Calu3 (cell line): ENCODE results near the gene GPR4. TPM values are rescaled to one million over a fixed set of nuclear protein-coding genes. Genes with fewer than 3 reads are reported as not detected.

Experiments used
- BruUV-seq: library from RNA; stranded (reverse); fragments of 400-500 nt; replicated peaks from 2 replicates; lab custom pipeline; 2021; lab: Mats Ljungman, UMichigan
- CTCF ChIA-PET: fragments of 300-600 bp; sonication (Branson Sonifier 250); formaldehyde crosslinking; loops from one replicate; lab custom pipeline; 2022; ENCODE audit warnings: antibody characterized with exemption; lab: Charles Lee
- DNase-seq: peaks from one replicate; pipeline ENCODE4 v3.0.0; 2022
- H3K27ac Mint-ChIP-seq: one replicate; pipeline ENCODE4 v1.8.0; 2022; ENCODE audit warnings: mixed read lengths; ENCODE audit not compliant: unreplicated experiment
- H3K27me3 Mint-ChIP-seq: one replicate; pipeline ENCODE4 v1.8.0; 2022; ENCODE audit warnings: mixed read lengths; ENCODE audit not compliant: unreplicated experiment
- H3K36me3 Mint-ChIP-seq: one replicate; pipeline ENCODE4 v1.8.0; 2022; ENCODE audit warnings: mild to moderate bottlenecking, moderate library complexity, mixed read lengths; ENCODE audit not compliant: insufficient read depth, unreplicated experiment
- H3K4me1 Mint-ChIP-seq: one replicate; pipeline ENCODE4 v1.8.0; 2022; ENCODE audit warnings: mild to moderate bottlenecking, low read depth, mixed read lengths; ENCODE audit not compliant: unreplicated experiment
- H3K4me3 Mint-ChIP-seq: one replicate; pipeline ENCODE4 v1.8.0; 2022; ENCODE audit warnings: mild to moderate bottlenecking, low read depth, moderate library complexity, mixed read lengths; ENCODE audit not compliant: unreplicated experiment
- H3K9me3 Mint-ChIP-seq: one replicate; pipeline ENCODE4 v1.8.0; 2022; ENCODE audit warnings: low read depth, mixed read lengths; ENCODE audit not compliant: unreplicated experiment
- CTCF ChIP-seq: fragments of 200-600 bp; IDR thresholded peaks from one replicate; pipeline ENCODE4 v1.8.0; 2022; ENCODE audit warnings: antibody characterized with exemption; ENCODE audit not compliant: unreplicated experiment
- intact Hi-C: fragments of 100-400 bp; cut with micrococcal nuclease; formaldehyde crosslinking; loops from one replicate; pipeline ENCODE4 v1.10.0; 2022; ENCODE audit not compliant: unreplicated experiment
- total RNA-seq: library from RNA; stranded (reverse); gene quantifications from 2 replicates; pipeline ENCODE4 v1.2.3, GENCODE V29; 2022

GPR4 gene
- total RNA-seq, 1 experiment from 2014 or later: not detected

GRCh38 chr19:45641274-45642105 lies 39.5 kb upstream of the GPR4 start:
- Mint-ChIP-seq H3K27me3 (peaks cover 15% of the 10 kb centered on the region), H3K4me3 (peak overlapping the region; percentile 63), H3K9me3 (peaks cover 7% of the 10 kb centered on the region), H3K27ac (peak overlapping the region; percentile 89), H3K4me1 (peaks cover 54% of the 10 kb centered on the region), H3K36me3 (peaks cover 75% of the 10 kb centered on the region)
- BruUV-seq: no TSS peak
- CTCF ChIA-PET: interaction anchor here (0.5 to 3.8 kb wide), 39 partner anchors 9 to 239 kb away, joined by 3 to 39 read pairs (median 4); partner anchors contain the start of genes ERCC1, FOSB, GIPR and OPA3
- no peak for TF ChIP-seq CTCF
- intact Hi-C loops: loop anchor here (1.0 to 5.0 kb wide), 6 partner anchors 27 to 149 kb away; partner anchors contain the start of gene VASP
- DNase-seq: peak; percentile 98

DNA sequence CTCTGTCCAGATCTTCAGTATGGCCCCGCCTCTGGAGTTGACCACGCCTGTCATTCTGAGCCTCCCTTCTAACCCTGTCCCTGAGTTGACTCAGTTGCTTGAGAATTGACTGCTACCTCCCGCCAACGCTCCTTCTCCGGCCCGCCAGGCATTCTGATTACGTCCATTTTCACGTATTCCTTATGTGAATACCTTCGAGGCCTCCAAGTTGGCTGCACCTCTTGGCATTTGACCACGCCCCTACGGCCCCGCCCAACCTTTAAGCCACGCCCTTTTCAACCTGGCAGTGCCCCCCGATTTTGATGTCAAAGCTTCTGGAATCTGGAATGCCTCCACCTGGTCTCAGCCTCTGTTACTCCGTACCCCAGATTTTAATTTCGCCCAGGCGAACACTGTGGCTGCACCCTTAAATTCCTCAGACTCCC lies 38.8 kb upstream of the GPR4 start:
- Mint-ChIP-seq H3K9me3 (peaks cover 7% of the 10 kb centered on the region), H3K36me3 (peaks cover 76% of the 10 kb centered on the region), H3K4me3 (peak overlapping the region; percentile 63), H3K27ac (peak overlapping the region; percentile 89), H3K27me3 (peaks cover 15% of the 10 kb centered on the region), H3K4me1 (peaks cover 48% of the 10 kb centered on the region)
- CTCF ChIA-PET: interaction anchor here (0.7 to 3.8 kb wide), 23 partner anchors 9 to 173 kb away, joined by 3 to 39 read pairs (median 6); partner anchors contain the start of genes FOSB, GIPR, OPA3 and QPCTL
- DNase-seq: peak; percentile 84
- BruUV-seq: no TSS peak
- no peak for TF ChIP-seq CTCF
- intact Hi-C loops: loop anchor here (5.0 kb wide), 2 partner anchors 49 to 134 kb away; partner anchors contain the start of gene VASP

GRCh38 chr19:45638930-45639729 lies 37.1 kb upstream of the GPR4 start, which contains the start of gene EML2:
Gene EML2 (minus strand): TSS chr19:45639397. CDS start chr19:45639376, 21 bp downstream.
- no TSS peak for BruUV-seq
- Mint-ChIP-seq H3K27me3 (peaks cover 10% of the 10 kb centered on the region), H3K36me3 (peaks cover 66% of the 10 kb centered on the region), H3K4me3 (peak within 1 kb of the TSS; percentile 77), H3K4me1 (peaks cover 45% of the 10 kb centered on the region), H3K27ac (peak within 1 kb of the TSS; percentile 70), H3K9me3 (peaks cover 7% of the 10 kb centered on the region)
- peak; percentile 80 for DNase-seq
- CTCF ChIA-PET: interaction anchor here (0.6 to 1.0 kb wide), 6 partner anchors 9 to 59 kb away, joined by 3 to 4 read pairs (median 4); no protein-coding TSS in a partner anchor
- peak; percentile 62 for TF ChIP-seq CTCF
- intact Hi-C loops: no loop called here
